Natural killer cell treated with Interleukin-12 subunit alpha and Interleukin-12 subunit beta and Interleukin-15 and Interleukin-18, amount 100 ng/mL, for 72 hours (primary cell): ENCODE results near the gene ANKLE1. TPM values are rescaled to one million over a fixed set of nuclear protein-coding genes. Genes with fewer than 3 reads are reported as not detected.
"Not testable (repeated sequence)": the region's sequence is repeated elsewhere in the genome, so short reads cannot be mapped to it uniquely, and the experiment has no call there.

Experiments used
- ATAC-seq, 2 donors: fragments of 150-1000 bp; cut with Tn5 transposase in 1 of 2; sonication (Bioruptor Pico), chemical (Tn5 transposase) in 1 of 2; 2 replicates each; pipeline ENCODE4 v1.10.0; 2021
- DNase-seq: peaks from one replicate; pipeline ENCODE4 v3.0.0; 2022; ENCODE audit warnings: low spot score
- H3K27ac Mint-ChIP-seq, 2 donors: 1 replicate in 1 of 2; 2 replicates in 1 of 2; pipeline ENCODE4 v1.8.0; 2022; ENCODE audit warnings: mixed read lengths in 2 of 2, mild to moderate bottlenecking in 1 of 2, moderate library complexity in 1 of 2
- H3K27me3 Mint-ChIP-seq, 2 donors: 1 replicate in 1 of 2; 2 replicates in 1 of 2; pipeline ENCODE4 v1.8.0; 2022; ENCODE audit warnings: mixed read lengths in 2 of 2
- H3K36me3 Mint-ChIP-seq: one replicate; pipeline ENCODE4 v1.8.0; 2022; ENCODE audit warnings: mixed read lengths
- H3K4me1 Mint-ChIP-seq, 2 donors: 1 replicate in 1 of 2; 2 replicates in 1 of 2; pipeline ENCODE4 v1.8.0; 2022; ENCODE audit warnings: low read depth in 2 of 2, mixed read lengths in 2 of 2, mild to moderate bottlenecking in 1 of 2
- H3K4me3 Mint-ChIP-seq: one replicate; pipeline ENCODE4 v1.8.0; 2022; ENCODE audit warnings: mixed read lengths
- H3K9me3 Mint-ChIP-seq: 2 replicates; pipeline ENCODE4 v1.8.0; 2022; ENCODE audit warnings: mixed read lengths
- total RNA-seq, 2 donors: library from RNA; stranded (reverse); gene quantifications; one replicate each; pipeline ENCODE4 v1.2.3, GENCODE V29; 2022

The ANKLE1 gene
- total RNA-seq, 2 donors from 2014 or later: 2.0 to 34.6 TPM

- no peaks in the 10 kb centered on the region for H3K36me3 Mint-ChIP-seq
- peaks cover 0 to 5% of the 10 kb centered on the region in 2 donors for H3K27me3 Mint-ChIP-seq
- no peaks in the 10 kb centered on the region for H3K9me3 Mint-ChIP-seq
- no peak overlapping the region for H3K27ac Mint-ChIP-seq
- H3K4me1 Mint-ChIP-seq: peaks cover 6 to 7% of the 10 kb centered on the region in 2 donors
- ATAC-seq: no peak
- no peak for DNase-seq
- H3K4me3 Mint-ChIP-seq: no peak overlapping the region
These were observed 21.8 kb upstream of the ANKLE1 start for GRCh38 chr19:17259934-17260333.

- ATAC-seq (peak; percentile 93 to 96), DNase-seq (peak; percentile 91)
- no peak overlapping the region for H3K27ac Mint-ChIP-seq
- H3K36me3 Mint-ChIP-seq: no peaks in the 10 kb centered on the region
- H3K4me3 Mint-ChIP-seq: no peak overlapping the region
- no peaks in the 10 kb centered on the region for H3K9me3 Mint-ChIP-seq
- H3K4me1 Mint-ChIP-seq: peaks cover 6 to 7% of the 10 kb centered on the region in 2 donors
- H3K27me3 Mint-ChIP-seq: peaks cover 0 to 2% of the 10 kb centered on the region in 2 donors
These were observed 20.8 kb upstream of the ANKLE1 start for GRCh38 chr19:17260842-17261325.

GRCh38 chr19:17262557-17262956 is 19.1 kb upstream of the ANKLE1 start:
- Mint-ChIP-seq H3K27me3 (peaks cover 0 to 2% of the 10 kb centered on the region in 2 donors), H3K4me1 (peaks cover 12 to 13% of the 10 kb centered on the region in 2 donors), H3K4me3 (no peak overlapping the region), H3K36me3 (no peaks in the 10 kb centered on the region), H3K9me3 (no peaks in the 10 kb centered on the region), H3K27ac (no peak overlapping the region)
- no peak for ATAC-seq
- DNase-seq: no peak

GRCh38 chr19:17263712-17264640 is 17.7 kb upstream of the ANKLE1 start:
- no peak overlapping the region for H3K27ac Mint-ChIP-seq
- DNase-seq: no peak
- peaks cover 17 to 19% of the 10 kb centered on the region in 2 donors for H3K4me1 Mint-ChIP-seq
- peaks cover 0 to 2% of the 10 kb centered on the region in 2 donors for H3K27me3 Mint-ChIP-seq
- ATAC-seq: no peak
- H3K9me3 Mint-ChIP-seq: no peaks in the 10 kb centered on the region
- no peaks in the 10 kb centered on the region for H3K36me3 Mint-ChIP-seq
- no peak overlapping the region for H3K4me3 Mint-ChIP-seq

- Mint-ChIP-seq H3K36me3 (no peaks in the 10 kb centered on the region), H3K4me1 (peaks cover 17 to 19% of the 10 kb centered on the region in 2 donors), H3K27ac (no peak within 1 kb of the TSS), H3K4me3 (no peak within 1 kb of the TSS), H3K9me3 (no peaks in the 10 kb centered on the region), H3K27me3 (peaks cover 0 to 2% of the 10 kb centered on the region in 2 donors)
- ATAC-seq (no peak), DNase-seq (no peak)
These were observed 17.1 kb upstream of the ANKLE1 start, which contains the start of gene USHBP1 for GRCh38 chr19:17264641-17264979. Gene USHBP1 (minus strand): TSS chr19:17264745. CDS start chr19:17264299, 446 bp downstream.

GRCh38 chr19:17266026-17266425 is 15.7 kb upstream of the ANKLE1 start:
- DNase-seq: no peak
- H3K27ac Mint-ChIP-seq: no peak overlapping the region

GRCh38 chr19:17266589-17266974 is 15.1 kb upstream of the ANKLE1 start:
- Mint-ChIP-seq H3K27me3 (no peaks in the 10 kb centered on the region), H3K36me3 (no peaks in the 10 kb centered on the region), H3K4me3 (peak overlapping the region; percentile 72), H3K27ac (peak overlapping the region; percentile 39 to 67), H3K9me3 (no peaks in the 10 kb centered on the region), H3K4me1 (peaks cover 11 to 17% of the 10 kb centered on the region in 2 donors)
- DNase-seq: no peak
- ATAC-seq: no peak

More at GRCh38 chr19:17266026-17266425, 15.7 kb upstream of the ANKLE1 start:
- no peak for ATAC-seq
- Mint-ChIP-seq H3K4me1 (peaks cover 12 to 18% of the 10 kb centered on the region in 2 donors), H3K27me3 (no peaks in the 10 kb centered on the region), H3K36me3 (no peaks in the 10 kb centered on the region), H3K4me3 (no peak overlapping the region), H3K9me3 (no peaks in the 10 kb centered on the region)

GRCh38 chr19:17266975-17267788 is 14.5 kb upstream of the ANKLE1 start, which contains the start of gene BABAM1:
Gene BABAM1 (plus strand): TSS chr19:17267443. CDS start chr19:17268807, 1,364 bp downstream.
- Mint-ChIP-seq H3K36me3 (no peaks in the 10 kb centered on the region), H3K27me3 (no peaks in the 10 kb centered on the region), H3K4me3 (peak within 1 kb of the TSS; percentile 72), H3K9me3 (no peaks in the 10 kb centered on the region), H3K4me1 (peaks cover 11 to 17% of the 10 kb centered on the region in 2 donors), H3K27ac (peak within 1 kb of the TSS; percentile 39 to 67)
- DNase-seq: peak; percentile 96
- ATAC-seq: peak; percentile 97 to 98

GRCh38 chr19:17268754-17269153 is 12.9 kb upstream of the ANKLE1 start:
- H3K4me3 Mint-ChIP-seq: peak overlapping the region; percentile 72
- no peaks in the 10 kb centered on the region for H3K9me3 Mint-ChIP-seq
- H3K4me1 Mint-ChIP-seq: peaks cover 11 to 15% of the 10 kb centered on the region in 2 donors
- H3K27me3 Mint-ChIP-seq: no peaks in the 10 kb centered on the region
- ATAC-seq: no peak
- no peak for DNase-seq
- H3K36me3 Mint-ChIP-seq: no peaks in the 10 kb centered on the region
- H3K27ac Mint-ChIP-seq: peak overlapping the region in 1 of 2 donors; percentile 39

GRCh38 chr19:17274892-17275291 is 6.8 kb upstream of the ANKLE1 start:
- not testable (repeated sequence) for H3K36me3 Mint-ChIP-seq, H3K4me3 Mint-ChIP-seq, H3K4me1 Mint-ChIP-seq, H3K27me3 Mint-ChIP-seq, H3K27ac Mint-ChIP-seq, DNase-seq, ATAC-seq, H3K9me3 Mint-ChIP-seq

GRCh38 chr19:17275441-17276175 is 6.1 kb upstream of the ANKLE1 start:
- H3K4me3 Mint-ChIP-seq: no peak overlapping the region
- H3K4me1 Mint-ChIP-seq: no peaks in the 10 kb centered on the region
- ATAC-seq: no peak
- no peaks in the 10 kb centered on the region for H3K9me3 Mint-ChIP-seq
- no peak overlapping the region for H3K27ac Mint-ChIP-seq
- no peak for DNase-seq
- no peaks in the 10 kb centered on the region for H3K27me3 Mint-ChIP-seq
- no peaks in the 10 kb centered on the region for H3K36me3 Mint-ChIP-seq

GRCh38 chr19:17279436-17279835 is 2.3 kb upstream of the ANKLE1 start:
- ATAC-seq: no peak
- H3K27ac Mint-ChIP-seq: no peak overlapping the region
- H3K27me3 Mint-ChIP-seq: peaks cover 0 to 2% of the 10 kb centered on the region in 2 donors
- no peaks in the 10 kb centered on the region for H3K9me3 Mint-ChIP-seq
- H3K36me3 Mint-ChIP-seq: no peaks in the 10 kb centered on the region
- H3K4me1 Mint-ChIP-seq: peaks cover 4 to 8% of the 10 kb centered on the region in 2 donors
- H3K4me3 Mint-ChIP-seq: no peak overlapping the region
- no peak for DNase-seq
